Glutamatergic neuron (in vitro differentiated cells): ENCODE measurements around the gene ARMH2. TPM values are rescaled to one million over a fixed set of nuclear protein-coding genes. Genes with fewer than 3 reads are reported as not detected.

Experiments
- DNase-seq: peaks from one replicate; pipeline ENCODE4 v3.0.0; 2022
- H3K27ac Mint-ChIP-seq: one replicate; pipeline ENCODE4 v1.8.0; 2020; ENCODE audit warnings: mild to moderate bottlenecking, mixed read lengths, inconsistent platforms; ENCODE audit not compliant: unreplicated experiment
- H3K27me3 Mint-ChIP-seq: one replicate; pipeline ENCODE4 v1.8.0; 2020; ENCODE audit warnings: mild to moderate bottlenecking, moderate library complexity, mixed read lengths, inconsistent platforms; ENCODE audit not compliant: unreplicated experiment
- H3K36me3 Mint-ChIP-seq: one replicate; pipeline ENCODE4 v1.8.0; 2020; ENCODE audit warnings: mild to moderate bottlenecking, mixed read lengths, inconsistent platforms; ENCODE audit not compliant: unreplicated experiment
- H3K4me1 Mint-ChIP-seq: one replicate; pipeline ENCODE4 v1.8.0; 2020; ENCODE audit warnings: mild to moderate bottlenecking, low read depth, mixed read lengths, inconsistent platforms; ENCODE audit not compliant: unreplicated experiment
- H3K4me3 Mint-ChIP-seq: one replicate; pipeline ENCODE4 v1.8.0; 2020; ENCODE audit warnings: mild to moderate bottlenecking, mixed read lengths, inconsistent platforms; ENCODE audit not compliant: unreplicated experiment
- H3K9me3 Mint-ChIP-seq: one replicate; pipeline ENCODE4 v1.8.0; 2020; ENCODE audit warnings: mild to moderate bottlenecking, moderate library complexity, mixed read lengths, inconsistent platforms; ENCODE audit not compliant: unreplicated experiment
- total RNA-seq: library from RNA; stranded (reverse); fragmentation: NEBNext Ultra II Directional; extraction: Animal tissue kit (Norgen Biotek cat#: 25700); gene quantifications from one replicate; pipeline ENCODE4 v1.2.1, GENCODE V29; 2021; ENCODE audit not compliant: unreplicated experiment
- TF ChIP-seq, protein P1 (sequence below): fragments of 200-600 bp; sonication (generic); IDR thresholded peaks from one replicate; pipeline ENCODE4 v1.5.0; 2021; ENCODE audit not compliant: partially characterized antibody, unreplicated experiment

ARMH2 gene
- total RNA-seq, 1 donor from 2014 or later: 0.54 TPM

GRCh38 chr6:24780206-24780605 is 18.5 kb downstream of the ARMH2 start:
- H3K4me1 Mint-ChIP-seq: peaks cover 7% of the 10 kb centered on the region
- no peak overlapping the region for H3K4me3 Mint-ChIP-seq
- TF ChIP-seq, protein P1, sequence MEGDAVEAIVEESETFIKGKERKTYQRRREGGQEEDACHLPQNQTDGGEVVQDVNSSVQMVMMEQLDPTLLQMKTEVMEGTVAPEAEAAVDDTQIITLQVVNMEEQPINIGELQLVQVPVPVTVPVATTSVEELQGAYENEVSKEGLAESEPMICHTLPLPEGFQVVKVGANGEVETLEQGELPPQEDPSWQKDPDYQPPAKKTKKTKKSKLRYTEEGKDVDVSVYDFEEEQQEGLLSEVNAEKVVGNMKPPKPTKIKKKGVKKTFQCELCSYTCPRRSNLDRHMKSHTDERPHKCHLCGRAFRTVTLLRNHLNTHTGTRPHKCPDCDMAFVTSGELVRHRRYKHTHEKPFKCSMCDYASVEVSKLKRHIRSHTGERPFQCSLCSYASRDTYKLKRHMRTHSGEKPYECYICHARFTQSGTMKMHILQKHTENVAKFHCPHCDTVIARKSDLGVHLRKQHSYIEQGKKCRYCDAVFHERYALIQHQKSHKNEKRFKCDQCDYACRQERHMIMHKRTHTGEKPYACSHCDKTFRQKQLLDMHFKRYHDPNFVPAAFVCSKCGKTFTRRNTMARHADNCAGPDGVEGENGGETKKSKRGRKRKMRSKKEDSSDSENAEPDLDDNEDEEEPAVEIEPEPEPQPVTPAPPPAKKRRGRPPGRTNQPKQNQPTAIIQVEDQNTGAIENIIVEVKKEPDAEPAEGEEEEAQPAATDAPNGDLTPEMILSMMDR: no peak
- H3K27me3 Mint-ChIP-seq: no peaks in the 10 kb centered on the region
- no peak for DNase-seq
- H3K27ac Mint-ChIP-seq: no peak overlapping the region
- H3K9me3 Mint-ChIP-seq: no peaks in the 10 kb centered on the region
- H3K36me3 Mint-ChIP-seq: no peaks in the 10 kb centered on the region

GRCh38 chr6:24779416-24780016 is 19.2 kb downstream of the ARMH2 start:
- Mint-ChIP-seq H3K4me3 (no peak overlapping the region), H3K27me3 (no peaks in the 10 kb centered on the region), H3K27ac (no peak overlapping the region), H3K9me3 (peaks cover 1% of the 10 kb centered on the region), H3K4me1 (peaks cover 7% of the 10 kb centered on the region), H3K36me3 (no peaks in the 10 kb centered on the region)
- no peak for DNase-seq
- TF ChIP-seq, protein P1: no peak

GRCh38 chr6:24778878-24779277 is 19.8 kb downstream of the ARMH2 start:
- DNase-seq: no peak
- no peak overlapping the region for H3K4me3 Mint-ChIP-seq
- H3K27me3 Mint-ChIP-seq: no peaks in the 10 kb centered on the region
- peaks cover 1% of the 10 kb centered on the region for H3K9me3 Mint-ChIP-seq
- no peaks in the 10 kb centered on the region for H3K36me3 Mint-ChIP-seq
- H3K4me1 Mint-ChIP-seq: peaks cover 7% of the 10 kb centered on the region
- TF ChIP-seq, protein P1: no peak
- no peak overlapping the region for H3K27ac Mint-ChIP-seq

DNA sequence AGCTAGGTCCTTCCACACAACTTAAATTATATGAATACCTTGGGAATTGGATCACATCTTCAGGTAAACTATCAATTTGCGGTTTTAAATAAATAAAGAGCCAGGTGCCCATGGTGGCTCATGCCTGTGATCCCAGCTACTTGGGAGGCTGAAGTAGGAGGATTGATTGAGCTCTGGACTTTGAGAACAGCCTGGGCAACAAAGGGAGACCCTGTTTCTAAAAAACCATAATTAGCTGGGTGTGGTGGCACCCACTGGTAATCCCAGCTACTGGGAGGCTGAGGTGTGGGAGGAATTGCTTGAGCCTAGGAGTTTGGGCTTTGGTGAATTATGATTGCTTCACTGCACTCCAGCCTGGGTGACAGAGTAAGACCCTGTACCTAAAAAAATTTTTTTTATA is 20.6 kb downstream of the ARMH2 start:
- no peak for DNase-seq
- Mint-ChIP-seq H3K36me3 (no peaks in the 10 kb centered on the region), H3K9me3 (peaks cover 1% of the 10 kb centered on the region), H3K4me1 (peaks cover 7% of the 10 kb centered on the region), H3K4me3 (no peak overlapping the region), H3K27ac (no peak overlapping the region), H3K27me3 (no peaks in the 10 kb centered on the region)
- TF ChIP-seq, protein P1: no peak

- no peak for DNase-seq
- H3K27me3 Mint-ChIP-seq: no peaks in the 10 kb centered on the region
- H3K36me3 Mint-ChIP-seq: no peaks in the 10 kb centered on the region
- H3K4me1 Mint-ChIP-seq: peaks cover 7% of the 10 kb centered on the region
- TF ChIP-seq, protein P1: no peak
- no peak overlapping the region for H3K27ac Mint-ChIP-seq
- H3K9me3 Mint-ChIP-seq: peaks cover 1% of the 10 kb centered on the region
- no peak overlapping the region for H3K4me3 Mint-ChIP-seq
These were observed 21.5 kb downstream of the ARMH2 start for GRCh38 chr6:24777227-24777626.
